K562 (cell line): ENCODE data around the gene CCDC102B. TPM values are rescaled to one million over a fixed set of nuclear protein-coding genes. Genes with fewer than 3 reads are reported as not detected.

Source experiments
- ATAC-seq: fragments of 200-7000 bp; cut with Tn5 transposase; 3 replicates; pipeline ENCODE4 v1.9.1; 2020; ENCODE audit warnings: moderate library complexity
- BruUV-seq: library from RNA; stranded (reverse); fragments of 400-500 nt; replicated peaks from 2 replicates; lab custom pipeline; 2021; lab: Mats Ljungman, UMichigan
- CTCF ChIA-PET: fragments of 300-600 bp; formaldehyde crosslinking; extraction: SDS; loops from one replicate; lab custom pipeline; 2021; ENCODE audit warnings: low intra/inter-chr PET ratio; lab: Yijun Ruan, JAX
- POLR2A ChIA-PET: fragments of 300-600, 350-650 bp; sonication (Branson Sonifier 250); formaldehyde crosslinking; extraction: SDS; loops from one replicate; lab custom pipeline; 2021; ENCODE audit warnings: antibody characterized with exemption, inconsistent platforms; lab: Yijun Ruan, JAX
- DNase-seq, 4 experiments: peaks; one replicate each; pipeline versions ENCODE4 v3.0.0 to v3.0.0-alpha.2; 2011 to 2018; ENCODE audit warnings: low spot score in 3 of 4, mixed read lengths in 3 of 4; ENCODE audit errors: extremely low read depth in 1 of 4
- FAIRE-seq: peaks from 2 replicates; lab custom pipeline; 2011; peaks lifted over from hg19 to GRCh38; lab: Jason Lieb, UNC
- H2AFZ ChIP-seq: 2 replicates; pipeline ENCODE4 v1.6.0; 2011; ENCODE audit warnings: low read depth, low read length, control low read depth, inconsistent platforms
- H3K27ac ChIP-seq: fragments of 200-600 bp; 3 replicates; pipeline ENCODE4 v1.8.0; 2011; ENCODE audit warnings: low read depth, mild to moderate bottlenecking, control low read depth, inconsistent platforms, low read length, moderate library complexity, mixed read lengths; ENCODE audit errors: extremely low read depth
- H3K27me3 ChIP-seq, 2 experiments: fragments of 300-600 bp in 1 of 2; 2 replicates in 1 of 2; 3 replicates in 1 of 2; pipeline versions ENCODE4 v1.6.0 to v1.8.0; 2011; ENCODE audit warnings: inconsistent platforms in 2 of 2, low read length in 2 of 2, mild to moderate bottlenecking in 1 of 2, mixed read lengths in 1 of 2, moderate library complexity in 1 of 2; ENCODE audit not compliant: control insufficient read depth in 2 of 2, insufficient read depth in 2 of 2
- H3K36me3 ChIP-seq: fragments of 300-600 bp; 3 replicates; pipeline ENCODE4 v1.8.0; 2011; ENCODE audit warnings: mild to moderate bottlenecking, low read length, inconsistent platforms; ENCODE audit not compliant: control insufficient read depth, insufficient read depth
- H3K4me1 ChIP-seq, 2 experiments: fragments of 200-600 bp in 1 of 2; replicated peaks in 1 of 2; 2 replicates in 1 of 2; 3 replicates in 1 of 2; pipeline versions ENCODE4 v1.5.1 to v1.8.0; 2011; ENCODE audit warnings: inconsistent platforms in 2 of 2, low read length in 2 of 2, mild to moderate bottlenecking in 1 of 2, mixed read lengths in 1 of 2, moderate library complexity in 1 of 2; ENCODE audit not compliant: control insufficient read depth in 2 of 2, insufficient read depth in 2 of 2
- H3K4me2 ChIP-seq: 2 replicates; pipeline ENCODE4 v1.6.1; 2011; ENCODE audit warnings: low read length, control low read depth, inconsistent platforms, mixed read lengths; ENCODE audit not compliant: insufficient read depth
- H3K4me3 ChIP-seq: fragments of 200-600 bp; sonication (generic), shearing (Covaris generic); 2 replicates; pipeline ENCODE4 v1.5.1; 2016; ENCODE audit warnings: control low read depth, inconsistent platforms
- H3K79me2 ChIP-seq: fragments of 200-600 bp; 3 replicates; pipeline ENCODE4 v1.8.0; 2011; ENCODE audit warnings: low read length, inconsistent platforms; ENCODE audit not compliant: control insufficient read depth, insufficient read depth
- H3K9ac ChIP-seq, 2 experiments: 2 replicates each; pipeline versions ENCODE4 v1.6.0 to v1.6.1; 2011; ENCODE audit warnings: low read depth in 2 of 2, low read length in 2 of 2, control low read depth in 1 of 2, inconsistent platforms in 1 of 2, mild to moderate bottlenecking in 1 of 2, mixed read lengths in 1 of 2; ENCODE audit not compliant: insufficient read depth in 1 of 2
- H3K9me1 ChIP-seq: one replicate; pipeline ENCODE4 v1.6.0; 2011; ENCODE audit warnings: inconsistent platforms, mild to moderate bottlenecking, low read length, moderate library complexity; ENCODE audit not compliant: control insufficient read depth, insufficient read depth
- H3K9me3 ChIP-seq: replicated peaks from 2 replicates; pipeline ENCODE4 v1.5.1; 2011; ENCODE audit warnings: low read depth, low read length, inconsistent platforms; ENCODE audit not compliant: control insufficient read depth, insufficient read depth
- H4K20me1 ChIP-seq: replicated peaks from 2 replicates; pipeline ENCODE4 v1.6.1; 2011; ENCODE audit warnings: low read length, inconsistent platforms, mixed read lengths; ENCODE audit not compliant: control insufficient read depth, insufficient read depth
- BACH1 ChIP-seq: fragments of 200-800 bp; sonication (Bioruptor generic); IDR thresholded peaks from 2 replicates; pipeline ENCODE4 v1.6.1; 2016; ENCODE audit warnings: missing genetic modification characterization, missing compliant biosample characterization
- BRD4 ChIP-seq: fragments of 200-600 bp; sonication (generic); IDR thresholded peaks from 2 replicates; pipeline ENCODE4 v1.6.1; 2017; ENCODE audit warnings: inconsistent platforms
- ELF2 ChIP-seq: fragments of 250-450 bp; sonication (Bioruptor Pico); IDR thresholded peaks from 2 replicates; pipeline ENCODE4 v1.5.0; 2021; ENCODE audit warnings: mild to moderate bottlenecking
- IRF2 ChIP-seq: sonication (generic); formaldehyde crosslinking; IDR thresholded peaks from 2 replicates; pipeline ENCODE4 v1.8.1; 2022; ENCODE audit warnings: mild to moderate bottlenecking, missing genetic modification reagents
- TBL1XR1 ChIP-seq, 2 experiments: IDR thresholded peaks; 2 replicates each; pipeline ENCODE4 v1.6.1; 2012; ENCODE audit warnings: improper control_type of control experiment in 2 of 2, low read length in 2 of 2, mild to moderate bottlenecking in 1 of 2
- THAP7 ChIP-seq: fragments of 250-450 bp; sonication (Bioruptor Pico); IDR thresholded peaks from 2 replicates; pipeline ENCODE4 v1.5.0; 2021
- ZBTB34 ChIP-seq: fragments of 250-450 bp; sonication (Bioruptor Pico); IDR thresholded peaks from 2 replicates; pipeline ENCODE4 v1.8.0; 2021; ENCODE audit warnings: mild to moderate bottlenecking, moderate library complexity
- ZBTB7A ChIP-seq: IDR thresholded peaks from 2 replicates; pipeline ENCODE4 v1.6.1; 2011; ENCODE audit warnings: low read depth, mild to moderate bottlenecking, low read length, moderate library complexity, borderline replicate concordance; ENCODE audit not compliant: control insufficient read depth
- ZNF318 ChIP-seq, 2 experiments: fragments of 450-650 bp; IDR thresholded peaks; 2 replicates each; pipeline ENCODE4 v1.6.1; 2016; ENCODE audit warnings: mild to moderate bottlenecking in 2 of 2, borderline replicate concordance in 1 of 2, low read depth in 1 of 2, moderate library complexity in 1 of 2
- WGBS: fragments of 100-300 bp; shearing (Covaris generic); methylation state at CpG from one replicate; pipeline ENCODE4 v1.1.6; 2016; ENCODE audit warnings: low coverage, mixed read lengths; ENCODE audit not compliant: insufficient coverage; ENCODE audit errors: missing lambda C conversion rate; 5-methylcytosine and 5-hydroxymethylcytosine counted together
- in situ Hi-C: fragments of 300-500 bp; cut with MboI; formaldehyde crosslinking; loops from 4 replicates; pipeline ENCODE4 v1.15.0; 2018; ENCODE audit warnings: inconsistent platforms, mixed read lengths
- intact Hi-C: fragments of 100-400 bp; cut with micrococcal nuclease; formaldehyde crosslinking; loops from 2 replicates; pipeline ENCODE4 v1.14.2; 2022
- polyA plus RNA-seq, 8 experiments: library from polyadenylated mRNA; depleted of rRNA in 4 of 8; stranded (reverse) in 5 of 8; unstranded in 3 of 8; fragments of >200 nt; fragmentation: Nextera tagmentation in 2 of 8; fragmentation: Illumina TruSeq in 1 of 8; extraction: Ambion mirVana in 2 of 8; extraction: Trizol in 1 of 8; gene quantifications; 2 replicates each; pipeline versions ENCODE4 v1.2.1 to v1.2.3, GENCODE V29; 2011 to 2014; ENCODE audit warnings: inconsistent platforms in 1 of 8, missing spikeins in 1 of 8
- total RNA-seq, 7 experiments: library from RNA; depleted of rRNA in 6 of 7; stranded (reverse); fragments of >200 nt in 6 of 7; fragmentation: Illumina TruSeq in 2 of 7; extraction: Trizol in 2 of 7; gene quantifications; 2 replicates each; pipeline versions ENCODE4 v1.2.1 to v1.2.3, GENCODE V29; 2011 to 2021; ENCODE audit warnings: low replicate concordance in 1 of 7

CCDC102B gene
- total and polyA plus RNA-seq, 9 of the 15 experiments (the other 6 are each of a cell fraction or from before 2014, with no cell fraction given): 0.18 to 1.5 (median 0.73) TPM

GRCh38 chr18:68769461-68769860 is 28.4 kb upstream of the CCDC102B start (continued):
- TF ChIP-seq ELF2 (CRISPR knock-in tag) (no peak), IRF2 (CRISPR knock-in tag) (no peak)
- TF ChIP-seq, all 486 proteins: peak for 0

GRCh38 chr18:68772268-68772667 is 25.6 kb upstream of the CCDC102B start:
- ATAC-seq (no peak), FAIRE-seq (no peak), DNase-seq (no peak)
- H4K20me1 ChIP-seq: no peaks in the 10 kb centered on the region
- H3K36me3 ChIP-seq: no peaks in the 10 kb centered on the region
- ChIA-PET CTCF (no interaction called here), POLR2A (no interaction called here)
- H2AFZ ChIP-seq: no peak overlapping the region
- in situ Hi-C loops: no loop called here
- BruUV-seq: no TSS peak
- H3K9ac ChIP-seq: no peak overlapping the region
- no peaks in the 10 kb centered on the region for H3K4me1 ChIP-seq
- H3K27ac ChIP-seq: no peak overlapping the region
- WGBS: 0% methylated on average over 2 of the region's 2 CpGs
- H3K4me3 ChIP-seq: no peak overlapping the region
- no peak overlapping the region for H3K4me2 ChIP-seq
- no peaks in the 10 kb centered on the region for H3K79me2 ChIP-seq
- H3K9me3 ChIP-seq: no peaks in the 10 kb centered on the region
- H3K9me1 ChIP-seq: no peaks in the 10 kb centered on the region
- no peaks in the 10 kb centered on the region for H3K27me3 ChIP-seq
- intact Hi-C loops: no loop called here
- TF ChIP-seq BACH1 (tag) (no peak), BRD4 (no peak), TBL1XR1 (IDR thresholded peaks at IDR 0.05; ENCODE audit: low read length in 2 of 2) (no peak), ZBTB34 (no peak), ZNF318 (IDR thresholded peaks at IDR 0.05; ENCODE audit: borderline replicate concordance in 1 of 2, low read depth in 1 of 2) (no peak), ZBTB7A (no peak), THAP7 (CRISPR knock-in tag) (no peak)
